ENCODE measurements around the gene TTLL10.

The TTLL10 gene

DNA sequence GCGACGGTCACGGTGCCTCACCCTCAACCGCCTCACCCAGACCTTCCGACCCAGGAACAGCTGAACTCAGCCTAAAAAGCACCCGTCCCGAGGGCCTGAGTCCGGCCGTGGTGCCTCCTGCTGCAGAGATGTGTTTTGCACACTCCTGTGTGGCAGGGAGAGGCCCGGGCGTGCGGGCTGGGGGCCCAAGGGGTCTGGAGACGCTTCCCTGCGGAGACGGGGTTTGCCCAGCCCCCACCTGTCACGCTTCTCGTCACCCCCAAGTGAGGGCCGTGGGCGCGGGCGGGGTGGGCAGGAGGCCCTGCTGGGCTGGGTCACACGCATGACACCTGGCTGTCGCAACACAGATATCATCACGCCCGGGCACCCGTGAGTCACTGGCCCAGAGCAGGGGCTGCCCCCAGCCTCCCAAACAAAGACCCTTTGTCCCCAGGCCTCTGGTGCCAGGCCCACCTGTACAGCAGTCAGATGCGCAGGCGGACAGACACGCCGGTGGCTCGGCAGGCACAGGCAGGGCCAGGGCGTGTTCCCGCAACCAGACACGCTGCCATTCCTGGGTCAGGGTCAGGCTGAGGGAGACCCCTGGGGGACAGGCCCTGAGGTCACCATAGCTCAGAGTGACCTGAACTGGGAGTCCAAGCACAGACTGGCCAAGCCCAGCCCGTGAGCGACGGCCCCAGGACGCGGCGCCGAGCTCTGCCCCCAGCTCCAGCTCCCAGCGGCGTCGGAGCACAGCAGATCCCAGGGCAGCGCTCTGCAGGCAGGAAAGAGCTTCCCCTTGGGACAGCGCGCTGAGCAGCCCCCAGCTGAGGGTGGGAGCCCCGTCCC lies 64.4 kb downstream of the TTLL10 start:
- no peak for DNase-seq (ENCODE audit: low read depth)

DNA sequence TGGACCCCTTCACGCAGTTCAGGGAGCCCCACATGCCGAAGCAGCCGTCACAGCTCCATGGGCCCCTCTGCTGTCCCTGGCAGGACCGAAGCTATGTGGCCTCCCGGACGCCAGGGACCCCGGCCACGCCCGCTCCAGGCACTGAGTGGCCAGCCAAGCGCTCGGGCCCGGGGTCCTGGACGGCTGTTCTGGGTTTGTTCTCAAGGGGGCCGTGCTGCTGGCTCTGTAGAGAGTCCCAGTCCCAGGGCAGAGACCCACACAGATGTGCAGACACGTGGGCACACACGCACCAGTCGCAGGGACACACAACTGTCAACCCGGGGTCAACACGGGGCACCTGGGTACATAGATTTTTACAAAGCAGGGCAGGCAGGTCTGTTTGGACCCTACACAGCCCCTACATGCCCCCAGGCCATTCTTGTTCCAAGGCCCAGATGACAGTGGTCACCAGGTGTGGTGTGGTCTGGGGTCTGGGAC lies 65.1 kb downstream of the TTLL10 start:
- DNase-seq (ENCODE audit: low read depth), result no peak

- no peak for DNase-seq (ENCODE audit: low read depth)
These were observed 65.5 kb downstream of the TTLL10 start for GRCh38 chr1:1239227-1239613.

- no peak for DNase-seq (ENCODE audit: low read depth)
These were observed 66.1 kb downstream of the TTLL10 start for GRCh38 chr1:1239614-1240347.

- DNase-seq (ENCODE audit: low read depth), result no peak
These were observed 66.7 kb downstream of the TTLL10 start for GRCh38 chr1:1240348-1240732.

DNA sequence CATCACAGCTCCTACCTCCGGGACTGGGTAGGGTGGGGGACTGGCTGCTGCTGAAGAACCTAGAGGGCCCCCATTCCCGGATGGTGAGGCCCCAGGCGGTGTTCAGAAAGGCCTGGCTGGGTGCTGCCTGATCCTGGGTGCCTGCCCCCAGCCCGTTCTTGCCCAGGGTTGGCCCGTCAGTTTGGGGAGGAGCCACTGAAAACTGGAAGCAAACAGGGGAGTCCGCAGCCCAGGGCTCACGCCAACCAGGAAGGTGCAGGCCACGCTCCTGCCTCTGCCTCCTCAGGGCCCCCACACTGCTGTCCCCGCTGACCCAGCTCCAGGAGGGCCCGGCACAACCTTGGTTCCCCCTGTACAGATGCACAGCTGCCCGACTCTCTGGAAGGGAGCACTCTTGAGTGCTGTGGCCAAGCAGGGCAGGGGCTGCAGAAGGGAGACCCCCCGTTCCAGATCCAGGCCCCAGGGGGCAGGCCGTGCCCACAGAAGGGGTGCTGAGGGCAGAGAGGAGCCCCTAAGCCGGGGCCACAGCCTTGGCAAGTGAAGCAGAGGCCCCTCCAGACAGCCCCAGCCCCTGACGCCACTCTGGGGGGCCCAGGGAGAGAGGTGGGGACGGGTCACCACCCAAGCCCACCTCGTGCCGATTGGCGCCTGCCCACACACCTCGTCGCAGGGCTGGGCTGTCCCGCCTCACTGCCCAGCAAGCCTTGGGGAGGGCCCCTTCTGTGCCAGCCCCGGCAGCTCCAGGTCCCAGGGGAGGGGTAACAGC lies 67.3 kb downstream of the TTLL10 start:
- peak; percentile 20 for DNase-seq (ENCODE audit: low read depth)

DNA sequence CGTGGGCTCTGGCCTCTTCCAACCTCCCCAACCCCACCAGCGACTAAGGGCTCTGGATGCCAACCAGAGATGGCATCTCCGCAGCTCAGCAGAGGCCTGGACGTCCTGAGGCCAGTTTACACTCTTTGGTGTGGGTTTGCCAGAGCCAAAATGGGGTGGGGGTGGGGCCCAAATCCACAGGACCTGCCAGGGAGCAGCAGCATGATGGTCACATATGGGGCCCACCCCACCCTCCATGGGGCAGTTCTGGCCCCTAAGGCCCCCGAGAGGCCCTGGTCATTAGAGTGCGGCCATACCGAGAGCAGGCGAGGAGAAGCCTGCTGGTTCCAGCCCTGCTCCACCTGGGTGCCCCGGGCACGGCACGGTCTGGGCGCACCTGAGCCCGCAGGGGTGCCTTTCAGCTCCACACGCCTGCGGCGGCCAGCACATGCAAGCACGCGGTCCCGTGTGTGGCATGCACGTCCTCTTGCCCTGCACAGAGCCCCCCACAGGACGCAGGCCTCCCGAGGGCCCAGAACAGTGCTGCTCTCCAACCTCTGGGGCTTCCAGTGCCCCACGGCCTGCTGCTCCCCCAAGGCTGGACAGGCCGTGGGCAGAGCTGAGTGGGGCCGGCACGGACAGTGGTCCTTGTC lies 68.0 kb downstream of the TTLL10 start:
- DNase-seq (ENCODE audit: low read depth), result no peak

DNA sequence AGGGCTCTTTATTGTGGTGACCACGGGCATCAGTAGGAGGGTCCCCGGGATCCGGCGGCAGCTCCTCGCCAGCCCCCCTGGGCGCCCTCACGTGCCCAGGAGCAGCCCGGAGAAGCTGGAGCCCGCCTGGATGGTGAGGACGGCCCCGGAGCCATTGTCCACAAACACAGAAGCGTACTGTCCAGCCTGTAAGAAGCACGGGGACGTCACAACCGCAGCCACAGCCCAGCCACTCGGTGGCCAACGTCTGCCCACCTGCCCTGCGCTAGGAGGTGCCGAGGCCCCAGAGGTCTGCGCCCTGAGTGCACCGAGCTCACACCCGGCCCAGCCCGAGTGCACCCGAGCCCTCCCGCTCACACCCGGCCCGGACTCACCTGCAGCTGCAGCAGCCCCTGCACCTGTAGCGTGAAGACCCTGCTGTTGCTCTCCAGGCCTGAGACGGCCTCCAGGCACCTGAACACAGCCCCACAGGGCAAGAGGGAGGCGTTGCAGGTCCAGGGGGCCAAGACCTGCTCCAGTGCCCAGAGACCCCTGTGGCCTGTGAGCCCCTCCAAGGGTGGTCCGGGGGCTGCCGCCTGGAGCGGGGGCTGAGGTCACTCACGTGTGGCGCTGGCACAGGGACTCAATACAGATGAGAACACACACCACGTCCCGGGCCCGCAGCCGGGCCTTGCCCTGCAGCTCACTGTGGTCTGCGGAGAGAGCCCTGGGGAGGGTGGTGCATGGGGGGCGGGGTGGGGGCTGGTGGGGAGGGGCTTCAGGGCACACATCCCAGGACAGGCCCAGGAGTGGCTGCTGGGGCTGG lies 69.0 kb downstream of the TTLL10 start:
- DNase-seq (ENCODE audit: low read depth), result no peak

DNA sequence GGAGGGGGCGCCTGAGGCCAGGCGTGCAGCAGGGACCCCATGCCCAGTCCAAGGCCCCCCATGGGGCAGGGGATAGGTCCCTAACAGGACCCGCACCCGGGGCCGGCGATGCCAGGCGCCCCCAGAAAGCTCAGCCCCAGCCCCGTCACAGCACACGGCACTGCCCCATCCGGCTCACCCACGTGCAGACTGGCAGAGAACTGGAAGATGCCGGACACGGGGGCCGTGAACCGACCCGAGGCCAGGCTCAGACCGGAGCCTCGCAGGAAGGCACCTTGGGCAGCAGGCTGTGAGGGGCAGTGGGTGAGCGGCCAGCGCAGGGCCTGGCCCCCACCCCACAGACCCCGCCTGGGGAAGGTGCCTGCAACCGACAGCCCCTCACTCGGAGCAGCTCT lies 69.6 kb downstream of the TTLL10 start:
- no peak for DNase-seq (ENCODE audit: low read depth)

- no peak for DNase-seq (ENCODE audit: low read depth)
These were observed 70.1 kb downstream of the TTLL10 start for GRCh38 chr1:1243807-1244191.

DNA sequence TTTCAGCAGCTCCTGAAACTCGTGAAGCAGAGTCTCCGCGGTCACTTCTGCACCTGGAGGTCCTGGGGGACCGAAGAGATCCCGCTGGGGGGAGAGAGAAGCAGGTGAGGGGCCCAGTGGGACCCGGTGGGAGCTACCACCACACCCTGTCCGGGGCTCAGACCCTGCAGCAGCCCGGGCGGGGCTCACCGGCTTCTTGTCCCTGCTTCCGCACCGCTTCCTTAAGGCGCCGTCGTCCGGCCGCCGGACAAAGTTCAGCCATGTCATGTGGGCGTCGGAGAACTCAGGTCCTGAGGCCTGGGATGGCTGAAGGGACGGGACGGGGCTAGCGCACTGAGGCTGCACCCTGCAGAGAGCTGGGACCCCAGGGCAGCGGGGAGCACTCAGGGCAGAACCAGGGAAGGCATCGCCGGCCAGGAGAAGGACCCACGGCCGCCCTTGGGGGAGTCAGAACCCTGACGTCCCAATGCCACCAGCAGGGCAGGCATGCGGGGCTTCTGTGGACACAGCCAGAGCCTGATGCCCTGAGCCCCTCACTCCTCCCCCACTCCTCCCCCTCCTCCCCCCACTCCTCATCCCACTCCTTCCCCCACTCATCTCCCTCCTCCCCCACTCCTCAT lies 70.6 kb downstream of the TTLL10 start:
- no peak for DNase-seq (ENCODE audit: low read depth)

- DNase-seq (ENCODE audit: low read depth), result no peak
These were observed 71.6 kb downstream of the TTLL10 start for GRCh38 chr1:1245178-1245816.

GRCh38 chr1:1245817-1246576 lies 72.3 kb downstream of the TTLL10 start:
- no peak for DNase-seq (ENCODE audit: low read depth)

DNA sequence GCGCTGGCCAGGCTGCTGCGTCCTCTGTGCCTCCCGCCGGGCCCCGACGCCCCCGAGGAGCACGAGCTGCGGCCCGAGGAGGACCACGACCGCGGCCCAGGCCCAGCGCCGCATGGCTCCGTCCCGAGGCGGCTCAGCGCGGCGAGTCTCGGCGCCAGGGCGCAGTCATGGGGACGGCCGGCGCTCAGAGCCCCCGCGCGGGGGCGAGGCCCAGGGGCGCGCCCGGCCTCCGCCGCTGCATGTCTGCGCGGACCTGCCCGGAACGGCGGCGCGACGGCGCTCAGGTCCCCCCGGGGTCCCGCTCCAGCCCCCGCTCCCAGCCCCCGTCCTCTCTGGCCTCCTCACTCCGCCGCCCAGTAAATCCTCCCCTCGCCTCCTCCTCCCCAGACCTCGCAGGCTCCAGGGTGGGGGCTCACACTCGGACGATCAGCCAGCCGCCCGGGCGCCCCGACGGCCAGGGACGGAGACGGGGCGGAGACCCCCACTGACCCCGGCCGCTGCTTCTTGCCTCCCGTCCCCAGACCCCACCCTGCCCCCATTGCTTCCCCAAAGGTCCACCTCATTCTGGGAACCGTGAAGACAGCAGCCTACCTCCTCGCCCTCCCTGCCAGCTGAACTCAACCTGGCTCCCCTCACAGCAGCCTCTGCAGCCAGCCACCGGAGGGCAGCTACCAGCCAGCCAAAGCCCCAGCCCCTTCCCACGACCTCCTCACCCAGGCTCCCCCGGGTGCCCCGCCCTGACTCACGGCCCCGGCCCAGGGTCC lies 73.1 kb downstream of the TTLL10 start, which contains the start of gene C1QTNF12:
TSS of gene C1QTNF12 (minus strand) at position 146 of the 764 bp plus-strand sequence. CDS start at position 114, 32 bp downstream.
- no peak for DNase-seq (ENCODE audit: low read depth)

DNA sequence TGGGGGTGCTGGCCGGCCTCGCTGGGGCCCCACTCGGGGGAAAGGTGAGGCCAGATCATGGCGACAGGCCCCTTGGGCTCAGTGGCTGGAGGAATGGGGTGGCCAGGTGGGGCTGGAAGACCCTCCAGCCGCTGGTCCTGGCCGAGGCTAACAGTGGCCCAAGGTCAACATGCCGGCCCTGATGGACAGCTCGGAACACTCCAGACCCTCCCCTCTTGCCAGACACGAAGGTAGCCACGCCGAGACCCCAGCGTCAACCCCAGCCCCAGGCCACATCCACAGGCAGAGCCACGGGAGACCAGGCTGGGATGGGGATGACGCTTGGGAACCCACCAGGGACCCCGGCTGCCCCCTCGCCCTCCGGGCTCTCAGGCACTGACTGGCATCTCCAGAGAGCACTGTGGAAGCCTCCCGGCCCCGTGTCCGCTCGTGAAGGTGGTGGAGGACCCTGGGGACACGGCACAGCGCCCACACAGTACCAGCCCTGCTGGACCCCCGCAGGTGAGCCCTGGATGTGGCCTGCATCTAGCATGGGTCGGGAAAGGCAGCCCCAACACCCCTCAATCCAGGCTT lies 73.7 kb downstream of the TTLL10 start:
- DNase-seq (ENCODE audit: low read depth), result no peak
